GM12874 (cell line): ENCODE data around the gene JCAD.

Experiments
- TF ChIP-seq, protein P1 (sequence below): IDR thresholded peaks from 2 replicates; pipeline ENCODE4 v1.5.1; 2011; ENCODE audit warnings: low read depth, mild to moderate bottlenecking, control low read depth, low read length, moderate library complexity; ENCODE audit not compliant: insufficient read depth

JCAD gene

GRCh38 chr10:30057894-30058556 lies 1.4 kb downstream of the JCAD start:
- TF ChIP-seq, protein P1, sequence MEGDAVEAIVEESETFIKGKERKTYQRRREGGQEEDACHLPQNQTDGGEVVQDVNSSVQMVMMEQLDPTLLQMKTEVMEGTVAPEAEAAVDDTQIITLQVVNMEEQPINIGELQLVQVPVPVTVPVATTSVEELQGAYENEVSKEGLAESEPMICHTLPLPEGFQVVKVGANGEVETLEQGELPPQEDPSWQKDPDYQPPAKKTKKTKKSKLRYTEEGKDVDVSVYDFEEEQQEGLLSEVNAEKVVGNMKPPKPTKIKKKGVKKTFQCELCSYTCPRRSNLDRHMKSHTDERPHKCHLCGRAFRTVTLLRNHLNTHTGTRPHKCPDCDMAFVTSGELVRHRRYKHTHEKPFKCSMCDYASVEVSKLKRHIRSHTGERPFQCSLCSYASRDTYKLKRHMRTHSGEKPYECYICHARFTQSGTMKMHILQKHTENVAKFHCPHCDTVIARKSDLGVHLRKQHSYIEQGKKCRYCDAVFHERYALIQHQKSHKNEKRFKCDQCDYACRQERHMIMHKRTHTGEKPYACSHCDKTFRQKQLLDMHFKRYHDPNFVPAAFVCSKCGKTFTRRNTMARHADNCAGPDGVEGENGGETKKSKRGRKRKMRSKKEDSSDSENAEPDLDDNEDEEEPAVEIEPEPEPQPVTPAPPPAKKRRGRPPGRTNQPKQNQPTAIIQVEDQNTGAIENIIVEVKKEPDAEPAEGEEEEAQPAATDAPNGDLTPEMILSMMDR, result no peak

DNA sequence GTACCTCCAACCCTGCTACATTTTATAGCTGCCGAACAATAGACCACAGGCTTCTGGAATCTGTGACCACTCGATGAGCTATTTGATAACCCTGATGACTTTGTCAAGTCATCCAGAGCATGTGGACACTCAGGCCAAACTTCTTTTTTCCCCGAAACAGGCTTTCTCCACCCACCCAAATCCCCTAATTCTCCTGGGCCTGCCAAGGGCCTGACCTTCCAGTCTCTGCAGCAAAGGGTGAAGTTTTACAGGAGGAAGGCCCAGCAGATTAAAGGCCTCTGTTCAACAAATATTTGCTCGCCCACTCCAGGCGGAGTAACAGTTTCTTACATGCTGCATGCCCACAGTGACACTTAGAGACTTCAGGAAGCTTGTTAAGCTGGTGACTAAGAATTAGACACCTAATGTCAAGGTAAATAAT lies 2.0 kb downstream of the JCAD start:
- TF ChIP-seq, protein P1, result no peak

DNA sequence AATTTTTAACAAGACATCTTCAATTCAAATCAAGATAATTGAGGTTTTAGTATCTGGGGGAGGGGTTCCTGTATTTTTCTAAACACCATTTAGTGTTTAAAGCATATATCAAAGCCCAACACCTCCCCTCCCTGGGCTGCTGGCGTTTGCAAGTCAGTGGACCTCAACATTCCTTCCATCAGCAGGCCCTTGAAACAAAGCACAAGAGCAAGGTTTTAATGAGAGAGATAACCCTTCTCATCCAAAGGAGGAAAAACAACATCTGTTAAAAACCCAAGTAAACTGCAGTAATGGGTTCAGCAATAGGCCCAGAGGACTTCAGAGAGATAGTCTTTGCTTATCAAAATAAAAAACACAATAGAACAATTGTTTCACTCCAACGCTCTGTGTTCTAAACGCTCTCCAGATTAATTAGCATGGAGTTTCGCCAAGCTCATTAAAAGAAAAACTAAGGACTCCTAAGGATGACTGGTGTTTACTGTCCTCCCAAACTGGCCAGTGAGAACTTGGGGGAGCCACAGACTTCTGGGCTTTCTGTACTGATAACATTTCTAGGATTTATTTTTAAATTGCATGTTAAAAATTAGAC lies 2.5 kb downstream of the JCAD start:
- TF ChIP-seq, protein P1, result no peak

GRCh38 chr10:30056281-30056680 lies 3.1 kb downstream of the JCAD start:
- TF ChIP-seq, protein P1, result no peak

DNA sequence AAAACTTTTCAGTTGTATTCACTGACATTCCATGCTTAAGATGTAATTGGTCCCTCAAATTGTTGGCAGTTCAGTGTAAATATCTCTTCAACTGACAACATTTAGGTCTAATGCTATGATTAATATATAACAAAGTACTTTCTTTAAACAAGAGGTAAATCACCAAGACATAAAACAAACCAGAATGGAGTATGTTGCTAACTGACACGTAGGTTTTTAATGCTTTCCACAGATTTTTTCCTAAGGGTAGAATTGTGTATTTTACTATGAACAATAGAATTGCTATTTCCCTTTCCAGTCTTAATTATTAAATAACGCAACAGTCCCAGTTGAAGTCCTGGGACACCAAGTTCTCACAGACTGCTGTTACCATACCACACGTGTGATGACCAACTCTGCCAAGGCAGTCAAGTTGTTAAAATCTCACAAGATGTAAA lies 4.1 kb downstream of the JCAD start:
- TF ChIP-seq, protein P1, result no peak

- TF ChIP-seq, protein P1, result no peak
Observed at GRCh38 chr10:30052062-30052461, 7.3 kb downstream of the JCAD start.

- TF ChIP-seq, protein P1, result no peak
Observed at GRCh38 chr10:30051220-30051619, 8.2 kb downstream of the JCAD start.
